GM21717 (cell line): ENCODE results near the gene MOCOS.
"Not testable (repeated sequence)": the region's sequence is repeated elsewhere in the genome, so short reads cannot be mapped to it uniquely, and the experiment has no call there.

Experiments
- ATAC-seq: cut with Tn5 transposase; IDR thresholded peaks from one replicate; pipeline ENCODE4 v1.9.1; 2021; ENCODE audit warnings: mild to moderate bottlenecking, moderate library complexity; ENCODE audit not compliant: unreplicated experiment

The MOCOS gene

DNA sequence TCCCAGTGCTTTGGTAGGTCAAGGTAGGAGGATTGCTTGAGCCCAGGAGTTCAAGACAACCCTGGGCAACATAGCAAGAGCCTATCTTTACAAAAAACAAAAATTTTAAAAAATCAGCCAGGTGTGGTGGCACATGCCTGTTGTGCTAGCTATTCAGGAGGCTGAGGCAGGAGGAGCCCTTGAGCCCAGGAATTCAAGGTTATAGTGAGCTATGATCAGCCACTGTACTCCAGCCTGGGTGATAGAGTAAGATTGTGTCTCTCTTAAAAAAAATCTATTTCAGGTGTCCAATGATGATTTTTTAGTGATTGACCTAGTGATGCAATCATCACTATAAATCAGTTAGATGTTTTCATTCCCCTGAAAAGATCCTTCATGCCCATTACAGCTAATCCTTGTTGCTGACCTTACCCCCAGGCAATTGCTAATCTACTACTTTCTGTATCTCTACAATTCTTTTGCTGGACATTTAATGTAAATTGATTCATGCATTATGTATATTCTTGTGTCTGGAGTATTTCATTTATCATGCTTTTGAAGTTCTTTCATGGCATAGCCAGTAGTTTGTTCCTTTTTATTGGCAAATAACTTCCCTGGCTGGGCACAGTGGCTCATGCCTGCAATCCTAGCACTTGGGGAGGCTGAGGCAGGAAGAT, 10.3 kb downstream of the MOCOS start:
- ATAC-seq = no peak

DNA sequence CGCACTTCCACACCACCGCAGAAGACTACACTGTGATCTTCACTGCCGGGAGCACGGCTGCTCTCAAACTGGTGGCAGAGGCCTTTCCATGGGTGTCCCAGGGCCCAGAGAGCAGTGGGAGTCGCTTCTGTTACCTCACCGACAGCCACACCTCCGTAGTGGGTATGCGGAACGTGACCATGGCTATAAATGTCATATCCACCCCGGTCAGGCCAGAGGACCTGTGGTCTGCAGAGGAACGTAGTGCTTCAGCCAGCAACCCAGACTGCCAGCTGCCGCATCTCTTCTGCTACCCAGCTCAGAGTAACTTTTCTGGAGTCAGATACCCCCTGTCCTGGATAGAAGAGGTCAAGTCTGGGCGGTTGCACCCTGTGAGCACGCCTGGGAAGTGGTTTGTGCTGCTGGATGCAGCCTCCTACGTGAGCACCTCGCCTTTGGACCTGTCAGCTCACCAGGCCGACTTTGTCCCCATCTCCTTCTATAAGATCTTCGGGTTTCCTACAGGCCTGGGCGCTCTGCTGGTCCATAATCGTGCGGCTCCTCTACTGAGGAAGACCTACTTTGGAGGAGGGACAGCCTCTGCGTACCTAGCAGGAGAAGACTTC, 12.5 kb downstream of the MOCOS start:
- ATAC-seq = no peak

DNA sequence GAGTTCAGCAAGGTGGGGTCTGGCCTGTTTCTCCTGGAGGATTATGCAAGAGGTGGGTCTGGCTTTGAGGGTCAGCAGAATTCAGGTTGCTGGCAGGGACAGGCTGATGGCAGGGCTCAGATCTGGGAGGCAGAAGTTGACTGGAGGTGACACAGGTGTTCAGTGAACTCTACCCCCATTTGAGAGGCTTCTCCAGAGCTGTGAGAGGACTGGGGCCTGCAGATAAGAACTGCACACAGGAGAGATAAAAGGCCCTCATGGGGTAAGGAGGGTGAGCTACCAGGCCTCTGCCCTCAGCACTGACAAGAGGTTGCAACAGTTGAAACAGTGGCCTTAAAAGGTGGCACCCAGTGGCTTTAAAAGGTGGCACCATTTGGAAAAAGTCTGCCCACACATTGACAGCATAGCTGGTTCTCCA, 13.1 kb downstream of the MOCOS start:
- ATAC-seq = no peak

DNA sequence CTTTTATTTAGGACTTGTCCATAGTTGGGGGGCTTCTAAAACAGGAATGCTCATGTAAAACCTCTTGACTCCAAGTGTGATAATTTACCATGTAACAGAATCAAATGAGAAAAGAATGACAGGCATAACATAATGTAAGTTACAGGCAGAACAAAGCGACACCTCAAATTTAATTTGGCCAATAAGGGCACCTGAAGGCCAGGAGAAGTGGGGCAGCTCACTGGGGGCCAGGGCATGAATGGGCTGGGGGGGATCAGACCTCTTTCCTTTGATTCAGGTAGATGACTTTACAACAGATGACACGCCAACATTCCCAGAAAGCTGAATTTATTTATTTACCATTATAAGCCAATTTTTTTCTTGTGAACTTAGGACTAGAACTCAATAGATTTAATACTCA, 14.5 kb downstream of the MOCOS start:
- ATAC-seq = no peak

DNA sequence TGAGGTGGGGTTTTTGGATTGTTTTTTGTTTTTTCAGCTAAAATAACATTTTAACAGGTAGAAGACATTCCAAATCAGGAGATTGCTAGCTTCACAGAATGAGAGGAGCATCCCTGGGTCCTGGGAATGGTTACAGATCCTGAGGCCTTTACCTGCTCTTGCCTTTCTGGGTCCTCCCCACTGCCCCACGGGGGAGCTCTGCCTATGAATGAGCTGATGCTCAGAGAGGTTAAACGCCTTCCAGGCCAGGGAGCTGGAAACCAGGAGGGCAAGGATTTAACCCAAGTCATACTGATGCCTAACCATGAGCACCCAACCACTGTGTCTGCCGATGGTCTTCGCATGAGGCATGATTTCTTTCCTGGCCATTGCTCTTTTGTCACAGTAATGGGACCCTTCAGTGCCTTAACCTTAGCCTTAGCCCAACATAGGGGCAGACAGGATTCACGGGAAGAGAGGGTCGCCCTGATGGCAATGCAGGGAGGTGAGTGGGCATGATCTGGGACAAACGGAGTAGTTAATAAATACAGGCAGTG, 16.1 kb downstream of the MOCOS start:
- ATAC-seq = no peak

DNA sequence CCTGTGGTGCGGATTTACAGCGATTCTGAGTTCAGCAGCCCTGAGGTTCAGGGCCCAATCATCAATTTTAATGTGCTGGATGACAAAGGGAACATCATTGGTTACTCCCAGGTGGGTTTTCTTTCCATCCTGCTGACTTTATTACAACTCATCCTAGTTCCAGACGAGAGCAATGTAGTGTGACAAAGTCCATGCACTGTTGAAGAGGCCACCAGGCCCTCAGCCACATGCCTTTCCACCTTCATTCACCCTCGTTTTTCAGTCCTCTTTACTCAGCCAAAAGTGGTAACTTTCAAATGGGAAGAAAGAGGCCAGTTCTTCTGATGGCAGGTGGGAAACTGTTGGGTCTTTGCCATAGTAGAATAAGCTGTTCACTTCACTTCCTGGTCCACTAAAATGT, 17.9 kb downstream of the MOCOS start:
- no peak for ATAC-seq

DNA sequence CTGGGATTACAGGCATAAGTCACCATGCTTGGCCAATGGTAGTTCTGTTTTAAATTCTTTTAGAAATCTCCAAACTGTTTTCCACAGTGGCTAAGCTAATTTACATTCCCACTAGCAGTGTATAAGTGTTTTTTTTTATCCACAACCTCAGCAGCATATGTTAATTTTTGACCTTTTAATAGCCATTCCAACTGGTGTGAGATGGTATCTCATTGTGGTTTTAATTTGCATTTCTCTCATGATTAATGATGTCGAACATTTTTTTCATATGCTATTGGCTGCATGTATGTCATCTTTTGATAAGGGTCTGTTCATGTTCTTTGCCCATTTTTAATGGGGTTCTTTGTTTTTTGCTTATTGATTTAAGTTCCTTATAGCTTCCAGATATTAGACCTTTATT, 20.0 kb downstream of the MOCOS start:
- no peak for ATAC-seq

DNA sequence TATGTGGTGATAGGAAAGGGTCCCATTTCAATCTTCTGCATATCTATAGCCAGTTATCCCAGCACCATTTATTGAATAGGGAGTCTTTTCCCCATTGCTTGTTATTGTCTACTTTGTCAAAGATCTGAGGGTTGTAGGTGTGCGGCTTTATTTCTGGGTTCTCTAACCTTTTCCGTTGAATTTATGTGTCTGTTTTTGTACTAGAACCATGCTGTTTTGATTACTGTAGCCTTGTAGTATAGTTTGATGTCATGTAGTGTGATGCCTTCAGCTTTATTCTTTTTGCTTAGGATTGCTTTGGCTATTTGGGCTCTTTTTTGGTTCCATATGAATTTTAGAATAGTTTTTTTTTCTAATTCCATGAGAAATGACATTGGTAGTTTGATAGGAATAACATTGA, 20.7 kb downstream of the MOCOS start:
- ATAC-seq = not testable (repeated sequence)

DNA sequence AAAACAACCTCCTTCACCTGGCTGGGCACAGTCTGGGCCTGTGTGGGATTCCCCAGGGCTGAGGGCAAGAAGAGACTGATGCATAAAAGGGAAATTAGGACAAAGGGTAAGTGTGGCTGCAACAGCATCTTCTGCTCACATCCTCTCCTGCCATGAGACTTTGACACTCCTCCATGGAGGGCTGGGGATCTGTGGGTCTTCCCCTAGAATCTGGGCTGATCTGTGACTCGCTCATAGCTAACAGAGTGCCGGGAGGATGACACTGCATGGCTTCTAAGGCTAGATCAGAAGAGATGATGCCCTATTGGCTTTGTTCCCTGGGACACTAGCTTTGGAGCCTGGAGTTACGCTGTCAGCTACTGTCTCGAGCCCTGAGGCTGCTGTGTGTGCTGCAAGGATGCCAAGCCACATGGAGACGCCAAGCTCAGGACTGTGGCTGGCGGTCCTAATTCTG, 24.3 kb downstream of the MOCOS start:
- ATAC-seq = no peak

DNA sequence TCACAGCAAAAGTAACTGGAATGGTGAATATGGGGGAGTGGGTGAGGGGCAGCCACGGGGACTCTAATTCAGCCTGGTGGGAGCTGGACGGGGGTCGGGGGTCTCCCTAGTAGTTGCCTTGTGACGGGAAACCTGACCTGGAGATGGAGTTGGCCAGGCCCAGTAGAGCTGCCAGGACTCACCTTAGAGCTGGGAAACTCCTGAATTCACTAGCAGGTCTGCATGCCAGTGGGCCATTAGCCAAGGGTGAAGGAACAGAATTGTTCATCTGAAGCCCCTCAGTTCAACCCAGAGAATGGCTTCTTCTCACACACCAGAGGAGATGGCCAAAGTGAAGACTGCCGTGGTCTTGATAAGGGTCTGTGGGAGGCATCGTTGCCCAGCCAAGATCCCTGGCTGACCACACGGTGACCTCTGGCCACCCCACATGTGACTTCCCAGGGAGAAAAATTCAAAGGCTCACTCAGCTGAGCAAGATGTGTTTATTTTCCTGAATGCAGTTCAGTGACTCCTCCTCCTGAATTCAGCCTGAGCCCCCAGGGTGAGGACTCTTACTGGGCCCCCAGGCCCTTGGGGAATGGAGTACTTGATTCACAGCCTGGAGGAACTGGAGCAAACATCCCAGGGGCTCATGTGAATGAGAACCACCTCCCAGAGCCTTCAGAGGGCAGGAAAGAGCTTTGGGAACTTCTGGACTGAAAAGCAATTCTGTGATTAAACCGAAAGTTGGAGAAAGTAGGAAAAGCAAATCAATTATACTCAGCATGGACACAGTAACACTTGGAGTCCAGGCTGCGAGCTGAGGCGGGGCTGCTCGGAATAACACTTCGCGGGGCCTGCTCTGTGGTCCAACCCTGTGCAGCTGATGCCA, 25.2 kb downstream of the MOCOS start:
- ATAC-seq = no peak

DNA sequence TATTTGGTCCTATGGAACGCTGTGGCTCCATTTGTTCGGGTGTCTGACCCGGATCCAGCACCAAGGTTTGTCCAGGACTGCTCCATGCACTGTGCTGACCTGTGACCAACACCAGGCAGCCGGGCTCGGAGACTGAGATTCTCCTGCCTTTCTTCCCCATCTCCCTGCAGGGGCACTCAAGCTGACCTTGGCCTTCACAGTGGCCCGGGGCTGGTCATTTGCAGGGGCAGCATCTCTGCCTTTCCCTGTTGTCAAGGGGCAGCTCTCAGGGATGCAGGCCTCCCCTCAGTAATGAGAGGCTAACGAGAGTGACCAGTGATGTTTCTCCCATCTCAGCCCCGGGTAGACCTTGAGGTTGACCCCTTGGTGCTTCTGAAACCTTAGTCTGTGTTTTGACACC, 27.5 kb downstream of the MOCOS start:
- no peak for ATAC-seq

DNA sequence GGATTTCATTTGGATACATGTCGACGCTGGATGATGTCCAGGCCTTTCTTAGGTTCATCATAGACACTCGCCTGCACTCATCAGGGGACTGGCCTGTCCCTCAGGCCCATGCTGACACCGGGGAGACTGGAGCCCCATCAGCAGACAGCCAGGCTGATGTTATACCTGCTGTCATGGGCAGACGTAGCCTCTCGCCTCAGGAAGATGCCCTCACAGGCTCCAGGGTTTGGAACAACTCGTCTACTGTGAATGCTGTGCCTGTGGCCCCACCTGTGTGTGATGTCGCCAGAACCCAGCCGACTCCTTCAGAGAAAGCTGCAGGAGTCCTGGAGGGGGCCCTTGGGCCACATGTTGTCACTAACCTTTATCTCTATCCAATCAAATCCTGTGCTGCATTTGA, 28.3 kb downstream of the MOCOS start:
- no peak for ATAC-seq

DNA sequence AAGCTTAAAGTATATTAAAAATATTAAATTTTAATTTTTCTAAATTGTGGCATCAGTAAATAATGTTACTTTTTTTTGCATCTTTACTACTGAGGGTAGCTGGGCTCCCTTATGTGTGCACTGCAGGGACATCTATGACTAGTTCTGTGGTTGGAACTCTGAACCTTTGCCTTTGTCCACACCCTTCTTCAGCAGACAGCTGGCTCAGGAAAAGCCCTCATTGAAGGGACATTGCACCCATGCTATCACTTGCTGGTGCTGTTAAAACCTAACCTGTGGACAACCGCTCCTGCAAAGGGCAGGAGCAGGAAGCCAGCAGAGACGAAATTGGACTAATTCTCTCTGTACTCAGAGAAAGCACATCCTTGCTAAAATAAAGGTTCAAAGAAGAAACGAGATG, 30.1 kb downstream of the MOCOS start:
- no peak for ATAC-seq

DNA sequence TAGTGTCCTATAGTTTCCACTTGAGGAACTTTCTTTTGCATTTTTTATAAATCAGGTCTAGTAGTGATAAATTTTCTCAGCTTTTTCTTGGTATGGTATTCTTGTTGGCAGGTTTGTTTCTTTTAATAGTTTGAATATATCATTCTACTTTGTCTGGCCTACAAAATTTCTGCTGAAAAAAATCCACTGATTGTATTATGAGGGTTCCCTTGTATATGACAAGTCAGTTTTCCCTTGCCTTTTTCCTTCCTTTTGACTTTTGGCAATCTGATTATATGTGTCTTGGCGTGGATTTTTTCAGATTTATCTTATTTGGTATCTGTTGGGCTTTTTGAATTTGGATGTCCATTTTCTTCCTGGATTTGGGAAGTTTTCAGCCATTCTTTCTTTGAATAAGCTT, 41.9 kb downstream of the MOCOS start:
- no peak for ATAC-seq

DNA sequence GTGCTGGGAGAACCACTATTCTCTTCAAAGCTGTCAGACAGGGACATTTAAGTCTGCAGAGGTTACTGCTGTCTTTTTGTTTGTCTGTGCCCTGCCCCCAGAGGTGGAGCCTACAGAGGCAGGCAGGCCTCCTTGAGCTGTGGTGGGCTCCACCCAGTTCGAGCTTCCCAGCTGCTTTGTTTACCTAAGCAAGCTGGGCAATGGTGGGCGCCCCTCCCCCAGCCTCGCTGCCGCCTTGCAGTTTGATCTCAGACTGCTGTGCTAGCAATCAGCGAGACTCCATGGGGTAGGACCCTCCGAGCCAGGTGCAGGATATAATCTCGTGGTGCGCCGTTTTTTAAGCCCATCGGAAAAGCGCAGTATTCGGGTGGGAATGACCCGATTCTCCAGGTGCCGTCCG, 53.2 kb downstream of the MOCOS start:
- not testable (repeated sequence) for ATAC-seq

DNA sequence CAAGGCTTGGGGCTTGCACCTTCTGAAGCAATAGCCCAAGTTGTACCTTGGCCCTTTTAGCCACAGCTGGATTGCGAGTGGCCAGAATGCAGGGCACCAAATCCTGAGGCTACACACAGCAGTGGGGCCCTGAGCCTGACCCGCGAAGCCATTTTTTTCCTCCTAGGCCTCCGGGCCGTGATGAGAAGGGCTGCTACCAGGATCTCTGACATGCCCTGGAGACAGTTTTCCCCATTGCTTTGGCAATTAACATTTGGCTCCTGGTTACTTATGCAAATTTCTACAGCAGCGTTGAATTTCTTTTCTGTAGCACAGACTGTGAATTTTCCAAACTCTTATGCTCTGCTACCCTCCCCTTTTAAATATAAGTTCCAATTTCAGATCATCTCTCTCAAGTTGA, 54.5 kb downstream of the MOCOS start:
- ATAC-seq = no peak

DNA sequence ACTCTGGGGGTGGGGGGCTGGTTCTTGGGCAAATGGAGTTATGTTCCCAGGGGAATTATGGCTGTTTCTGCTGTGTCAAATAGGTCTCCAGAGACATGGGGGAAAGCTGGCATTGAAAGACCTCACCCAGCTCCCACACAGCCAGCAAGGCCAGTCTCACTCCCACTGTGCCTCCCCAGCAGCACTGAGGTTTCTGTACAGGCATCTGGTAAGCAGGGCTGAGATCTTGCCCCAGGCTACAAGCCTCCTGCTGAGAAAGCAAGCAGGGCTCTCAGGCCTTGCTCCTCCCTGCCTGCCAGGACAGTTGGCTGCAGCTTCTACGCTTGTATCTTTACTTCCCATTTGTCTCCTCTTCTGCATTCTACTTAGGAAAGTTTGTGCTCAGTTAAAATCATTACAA, 59.7 kb downstream of the MOCOS start:
- ATAC-seq = no peak

DNA sequence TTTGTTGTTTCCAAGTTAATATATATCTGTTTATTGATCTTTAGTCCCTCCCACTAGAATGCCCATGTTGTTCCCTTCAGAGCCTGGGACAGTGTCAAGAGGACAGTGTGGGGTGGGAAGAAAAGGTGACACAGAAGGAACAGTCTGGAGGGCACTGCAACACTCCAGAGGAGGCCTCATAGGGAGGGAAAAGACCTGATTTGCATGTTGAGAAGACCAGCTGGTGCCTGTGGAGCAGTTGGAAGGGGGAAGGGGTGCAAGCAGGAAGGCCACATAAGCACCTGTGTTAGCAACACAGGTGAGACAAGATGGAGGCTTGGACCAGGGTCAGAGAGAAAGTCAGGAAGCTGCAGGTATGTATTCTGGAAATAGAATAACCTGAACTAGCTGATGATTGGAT, 62.1 kb downstream of the MOCOS start:
- ATAC-seq = no peak

DNA sequence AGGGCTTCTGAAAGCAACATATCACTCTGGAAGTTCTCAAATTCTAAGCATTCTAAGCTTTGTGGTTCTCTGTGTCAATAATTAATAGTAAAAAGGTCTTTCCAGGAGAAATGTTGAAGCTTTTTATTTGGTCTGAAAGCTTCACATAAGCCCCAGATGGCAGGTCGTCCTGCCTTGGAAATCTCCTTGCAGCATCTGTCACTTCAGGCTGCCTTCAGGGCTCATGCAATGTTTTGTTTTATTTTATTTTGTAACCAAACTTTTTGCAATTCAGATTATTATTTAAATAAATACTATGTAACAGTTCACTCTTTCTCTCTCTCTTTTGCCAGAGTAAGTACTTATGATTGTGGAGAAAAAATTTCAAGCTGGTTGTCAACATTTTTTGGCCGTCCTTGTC, 63.5 kb downstream of the MOCOS start:
- ATAC-seq = no peak

DNA sequence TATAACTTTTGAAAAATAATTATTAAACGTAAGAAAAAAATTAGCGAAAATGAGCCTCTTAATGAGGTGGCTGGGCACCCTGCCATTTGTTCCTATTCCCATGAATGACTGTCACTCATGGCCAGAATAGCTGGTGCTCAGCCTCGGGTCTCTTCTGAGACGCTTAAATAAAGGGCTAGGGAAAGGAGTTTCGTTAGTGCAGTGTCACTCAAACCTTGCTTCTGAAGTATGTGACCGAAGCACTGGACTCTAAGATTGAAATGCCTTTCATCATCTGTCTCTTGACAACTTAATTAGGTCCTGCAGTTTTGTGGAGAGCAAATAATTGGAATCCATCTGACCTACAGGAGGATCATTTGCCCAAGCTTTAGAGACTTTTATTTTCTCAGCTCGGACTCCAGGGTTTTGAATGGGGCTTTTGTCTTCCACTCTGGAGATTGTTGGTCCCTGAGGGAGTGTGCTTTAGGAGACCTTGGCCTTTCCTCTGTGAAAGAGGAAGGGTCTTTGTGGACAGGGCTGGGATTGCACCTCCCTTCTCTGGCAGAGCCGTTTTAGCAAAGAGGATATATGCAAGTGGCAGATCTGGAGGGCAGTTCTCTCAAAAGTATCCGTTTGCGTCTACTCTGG, 67.9 kb downstream of the MOCOS start:
- no peak for ATAC-seq

DNA sequence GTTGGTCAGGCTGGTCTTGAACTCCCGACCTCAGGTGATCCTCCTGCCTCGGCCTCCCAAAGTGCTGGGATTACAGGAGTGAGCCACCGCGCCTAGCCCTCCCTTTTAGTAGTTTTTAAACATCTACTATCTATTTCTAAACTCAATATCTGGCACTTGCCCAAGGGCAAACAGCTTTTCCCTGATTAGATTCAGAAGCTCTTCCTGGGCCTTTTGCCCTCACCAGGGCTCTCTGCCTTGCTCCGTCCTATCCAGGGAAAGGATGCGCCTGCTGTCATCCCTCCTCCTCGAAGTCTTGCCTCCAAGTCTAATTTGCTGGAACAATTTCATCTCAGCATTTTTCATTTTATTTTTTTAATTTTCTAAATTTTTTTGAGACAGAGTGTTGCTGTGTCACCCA, 68.8 kb downstream of the MOCOS start:
- no peak for ATAC-seq
